SU-DHL-6 (cell line): ENCODE data around the gene FGD5.

Experiments used
- H2AFZ ChIP-seq: fragments of 200-600 bp; sonication (generic); 2 replicates; pipeline ENCODE4 v1.6.1; 2014; ENCODE audit warnings: low read depth, mild to moderate bottlenecking, moderate library complexity, mixed read lengths, antibody characterized with exemption, low read length; ENCODE audit not compliant: severe bottlenecking
- H3F3A ChIP-seq: fragments of 200-600 bp; shearing (Covaris generic); 2 replicates; pipeline ENCODE4 v1.6.0; 2016; ENCODE audit warnings: antibody characterized with exemption, mild to moderate bottlenecking; ENCODE audit not compliant: insufficient read depth
- H3K27ac ChIP-seq: fragments of 200-600 bp; sonication (generic); 2 replicates; pipeline ENCODE4 v1.5.1; 2016; ENCODE audit warnings: low read depth, mild to moderate bottlenecking, low read length, moderate library complexity, mixed read lengths
- H3K27me3 ChIP-seq: fragments of 200-600 bp; sonication (generic), shearing (Covaris generic); 2 replicates; pipeline ENCODE4 v1.6.0; 2014; ENCODE audit warnings: mild to moderate bottlenecking, low read length
- H3K36me3 ChIP-seq: fragments of 200-600 bp; sonication (generic); 2 replicates; pipeline ENCODE4 v1.6.1; 2014; ENCODE audit warnings: mild to moderate bottlenecking, low read length, mixed read lengths
- H3K4me2 ChIP-seq: fragments of 300-600, 200-600 bp; shearing (Covaris generic), sonication (generic); 2 replicates; pipeline ENCODE4 v1.6.0; 2014; ENCODE audit warnings: low read length, low read depth, mild to moderate bottlenecking; ENCODE audit not compliant: poor library complexity, severe bottlenecking
- H3K4me3 ChIP-seq: fragments of 200-600 bp; sonication (generic); 2 replicates; pipeline ENCODE4 v1.5.1; 2014; ENCODE audit warnings: antibody characterized with exemption, low read length, mild to moderate bottlenecking, mixed read lengths; ENCODE audit not compliant: insufficient read depth, poor library complexity, severe bottlenecking
- H3K79me2 ChIP-seq: fragments of 200-600 bp; sonication (generic); 2 replicates; pipeline ENCODE4 v1.6.1; 2014; ENCODE audit warnings: mild to moderate bottlenecking, low read length, moderate library complexity; ENCODE audit not compliant: insufficient read depth
- H3K9ac ChIP-seq: fragments of 200-600 bp; sonication (generic); 2 replicates; pipeline ENCODE4 v1.7.0; 2014; ENCODE audit warnings: mild to moderate bottlenecking, low read length
- H3K9me2 ChIP-seq: fragments of 200-600 bp; sonication (generic); replicated peaks from 2 replicates; pipeline ENCODE4 v1.6.1; 2014; ENCODE audit warnings: low read length; ENCODE audit not compliant: insufficient read depth
- H3K9me3 ChIP-seq: fragments of 200-600 bp; sonication (generic); 2 replicates; pipeline ENCODE4 v1.6.1; 2014; ENCODE audit warnings: low read length, mixed read lengths; ENCODE audit not compliant: insufficient read depth
- H4K20me1 ChIP-seq: fragments of 200-600 bp; sonication (generic); 2 replicates; pipeline ENCODE4 v1.6.1; 2014; ENCODE audit warnings: low read depth, mild to moderate bottlenecking, antibody characterized with exemption, low read length, moderate library complexity, mixed read lengths
- EZH2phosphoT487 ChIP-seq: fragments of 200-600 bp; sonication (generic), shearing (Covaris generic); conservative IDR thresholded peaks from 2 replicates; pipeline ENCODE4 v1.6.1; 2018; ENCODE audit warnings: mild to moderate bottlenecking, antibody characterized with exemption, low read length, moderate library complexity, mixed read lengths
- TF ChIP-seq, protein P1 (sequence below): fragments of 200-600 bp; sonication (generic); IDR thresholded peaks from one replicate; pipeline ENCODE4 v1.5.1; 2017; ENCODE audit warnings: antibody characterized with exemption, mild to moderate bottlenecking, low read length, moderate library complexity; ENCODE audit not compliant: insufficient read depth, poor library complexity, severe bottlenecking

The FGD5 gene

DNA sequence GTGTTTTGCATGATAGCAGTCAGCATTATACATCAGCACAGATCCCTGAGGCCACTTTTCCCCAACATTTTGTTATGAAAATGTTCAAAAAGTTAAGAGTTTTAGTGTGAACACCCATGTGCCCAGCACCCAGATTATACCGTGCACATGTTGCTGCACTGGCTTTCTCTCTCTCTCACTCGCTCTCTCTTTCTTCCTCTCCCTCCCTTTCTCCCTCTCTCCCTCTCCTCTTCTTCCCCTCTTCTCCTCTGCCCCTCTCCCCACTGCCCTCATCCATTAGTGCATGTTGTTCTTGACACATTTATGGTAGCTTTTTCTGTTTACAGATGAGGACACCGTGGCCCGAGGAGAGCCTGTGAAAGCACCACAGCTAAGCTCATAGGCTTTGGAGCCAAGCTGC, 7.3 kb downstream of the FGD5 start:
- H3F3A ChIP-seq: no peaks in the 10 kb centered on the region
- no peak overlapping the region for H3K27ac ChIP-seq
- H3K4me3 ChIP-seq: no peak overlapping the region
- TF ChIP-seq EZH2phosphoT487: no peak
- TF ChIP-seq, protein P1, sequence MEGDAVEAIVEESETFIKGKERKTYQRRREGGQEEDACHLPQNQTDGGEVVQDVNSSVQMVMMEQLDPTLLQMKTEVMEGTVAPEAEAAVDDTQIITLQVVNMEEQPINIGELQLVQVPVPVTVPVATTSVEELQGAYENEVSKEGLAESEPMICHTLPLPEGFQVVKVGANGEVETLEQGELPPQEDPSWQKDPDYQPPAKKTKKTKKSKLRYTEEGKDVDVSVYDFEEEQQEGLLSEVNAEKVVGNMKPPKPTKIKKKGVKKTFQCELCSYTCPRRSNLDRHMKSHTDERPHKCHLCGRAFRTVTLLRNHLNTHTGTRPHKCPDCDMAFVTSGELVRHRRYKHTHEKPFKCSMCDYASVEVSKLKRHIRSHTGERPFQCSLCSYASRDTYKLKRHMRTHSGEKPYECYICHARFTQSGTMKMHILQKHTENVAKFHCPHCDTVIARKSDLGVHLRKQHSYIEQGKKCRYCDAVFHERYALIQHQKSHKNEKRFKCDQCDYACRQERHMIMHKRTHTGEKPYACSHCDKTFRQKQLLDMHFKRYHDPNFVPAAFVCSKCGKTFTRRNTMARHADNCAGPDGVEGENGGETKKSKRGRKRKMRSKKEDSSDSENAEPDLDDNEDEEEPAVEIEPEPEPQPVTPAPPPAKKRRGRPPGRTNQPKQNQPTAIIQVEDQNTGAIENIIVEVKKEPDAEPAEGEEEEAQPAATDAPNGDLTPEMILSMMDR: no peak
- H3K4me2 ChIP-seq: no peak overlapping the region
- H3K79me2 ChIP-seq: no peaks in the 10 kb centered on the region
- H4K20me1 ChIP-seq: no peaks in the 10 kb centered on the region
- H3K9me3 ChIP-seq: no peaks in the 10 kb centered on the region
- no peaks in the 10 kb centered on the region for H3K27me3 ChIP-seq
- H2AFZ ChIP-seq: no peak overlapping the region
- H3K9ac ChIP-seq: no peak overlapping the region
- H3K36me3 ChIP-seq: no peaks in the 10 kb centered on the region
- H3K9me2 ChIP-seq: no peaks in the 10 kb centered on the region

DNA sequence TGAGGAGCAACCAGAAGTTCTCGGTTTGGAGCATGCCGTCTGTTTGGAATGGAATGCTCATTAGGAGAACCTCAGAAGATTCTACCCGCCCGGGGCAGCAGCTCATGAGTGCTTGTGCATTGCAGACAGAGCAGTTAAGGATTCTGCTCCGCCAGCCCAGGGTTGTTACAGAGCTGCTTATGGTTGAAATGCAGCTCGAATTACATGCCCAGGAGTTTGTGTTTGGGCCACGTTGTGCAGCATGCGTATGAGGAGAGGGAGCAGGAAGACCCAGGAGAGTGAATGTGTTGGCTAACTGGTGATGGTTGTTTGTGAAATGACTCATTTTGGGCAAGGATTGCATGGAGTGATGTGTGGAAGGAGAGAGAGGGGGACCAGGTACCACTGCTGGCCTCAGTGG, 9.0 kb downstream of the FGD5 start:
- no peak overlapping the region for H3K4me2 ChIP-seq
- H3K9me3 ChIP-seq: no peaks in the 10 kb centered on the region
- H3K27me3 ChIP-seq: no peaks in the 10 kb centered on the region

DNA sequence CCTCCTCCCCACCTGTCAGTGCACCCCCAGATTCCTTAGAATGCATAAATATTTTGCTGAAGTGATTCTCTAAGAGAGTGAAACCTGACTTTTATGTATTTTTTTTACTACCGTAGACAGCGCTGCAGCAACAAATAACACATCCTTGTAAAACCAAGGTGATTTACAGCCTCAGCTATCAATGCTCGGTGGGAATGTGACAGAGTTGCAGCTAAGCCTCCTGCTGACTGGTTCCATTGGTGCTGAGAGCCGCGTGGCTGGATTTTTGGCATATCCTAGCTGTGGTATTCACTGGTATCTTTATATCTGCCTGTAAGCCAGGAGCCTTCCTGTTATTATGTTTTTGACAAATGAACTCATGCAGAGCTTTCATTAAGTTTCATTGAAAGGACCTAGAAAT, 11.0 kb downstream of the FGD5 start:
- Histone ChIP-seq H3K79me2 (no peaks in the 10 kb centered on the region), H3K4me2 (no peak overlapping the region), H3K9ac (no peak overlapping the region), H3K36me3 (no peaks in the 10 kb centered on the region), H3K27me3 (no peaks in the 10 kb centered on the region), H3K9me3 (no peaks in the 10 kb centered on the region), H4K20me1 (no peaks in the 10 kb centered on the region), H3K4me3 (no peak overlapping the region), H3K9me2 (no peaks in the 10 kb centered on the region), H3F3A (no peaks in the 10 kb centered on the region), H3K27ac (no peak overlapping the region), H2AFZ (no peak overlapping the region)
- no peak for TF ChIP-seq EZH2phosphoT487
- TF ChIP-seq, protein P1: no peak

More for the DNA sequence above, 9.0 kb downstream of the FGD5 start:
- TF ChIP-seq, protein P1: no peak
- TF ChIP-seq EZH2phosphoT487: no peak
- Histone ChIP-seq H2AFZ (no peak overlapping the region), H3K4me3 (no peak overlapping the region), H3K27ac (no peak overlapping the region), H4K20me1 (no peaks in the 10 kb centered on the region), H3F3A (no peaks in the 10 kb centered on the region), H3K9ac (no peak overlapping the region), H3K79me2 (no peaks in the 10 kb centered on the region), H3K9me2 (no peaks in the 10 kb centered on the region), H3K36me3 (no peaks in the 10 kb centered on the region)

DNA sequence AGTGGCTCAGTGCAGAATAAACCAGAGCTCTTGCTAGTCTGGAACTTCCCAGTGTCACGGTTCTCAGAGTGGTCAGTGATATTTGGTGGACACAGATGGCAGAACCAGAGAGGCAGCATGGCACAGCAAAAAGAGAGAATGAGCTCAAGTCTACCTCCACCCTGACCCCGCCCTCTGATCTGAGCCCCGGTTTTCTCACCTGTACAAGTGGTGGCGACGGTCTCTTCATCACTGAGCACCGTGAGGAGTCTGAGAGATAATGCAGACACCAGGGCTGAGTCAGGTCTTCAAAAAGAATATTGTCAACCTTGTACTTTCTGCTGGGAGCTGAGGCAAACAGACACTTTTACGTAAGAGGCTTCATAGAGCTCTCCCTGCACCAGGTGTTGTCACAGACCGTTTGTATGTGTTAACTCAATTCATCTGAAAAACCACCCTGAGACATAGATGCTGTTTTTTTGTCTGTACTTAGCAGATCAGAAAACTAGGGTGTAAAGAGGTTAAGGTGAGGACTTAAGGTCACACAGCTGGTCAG, 13.2 kb downstream of the FGD5 start:
- Histone ChIP-seq H3K9ac (no peak overlapping the region), H3K9me3 (no peaks in the 10 kb centered on the region), H3K4me3 (no peak overlapping the region), H3K79me2 (no peaks in the 10 kb centered on the region), H3K9me2 (no peaks in the 10 kb centered on the region), H3K4me2 (no peak overlapping the region), H3K36me3 (no peaks in the 10 kb centered on the region), H4K20me1 (no peaks in the 10 kb centered on the region), H3F3A (no peaks in the 10 kb centered on the region), H3K27ac (no peak overlapping the region), H3K27me3 (no peaks in the 10 kb centered on the region), H2AFZ (no peak overlapping the region)
- TF ChIP-seq, protein P1: no peak
- TF ChIP-seq EZH2phosphoT487: no peak
